ENCODE results near the gene TBCC.
"Not testable (repeated sequence)": the region's sequence is repeated elsewhere in the genome, so short reads cannot be mapped to it uniquely, and the experiment has no call there.

TBCC gene, protein sequence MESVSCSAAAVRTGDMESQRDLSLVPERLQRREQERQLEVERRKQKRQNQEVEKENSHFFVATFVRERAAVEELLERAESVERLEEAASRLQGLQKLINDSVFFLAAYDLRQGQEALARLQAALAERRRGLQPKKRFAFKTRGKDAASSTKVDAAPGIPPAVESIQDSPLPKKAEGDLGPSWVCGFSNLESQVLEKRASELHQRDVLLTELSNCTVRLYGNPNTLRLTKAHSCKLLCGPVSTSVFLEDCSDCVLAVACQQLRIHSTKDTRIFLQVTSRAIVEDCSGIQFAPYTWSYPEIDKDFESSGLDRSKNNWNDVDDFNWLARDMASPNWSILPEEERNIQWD

DNA sequence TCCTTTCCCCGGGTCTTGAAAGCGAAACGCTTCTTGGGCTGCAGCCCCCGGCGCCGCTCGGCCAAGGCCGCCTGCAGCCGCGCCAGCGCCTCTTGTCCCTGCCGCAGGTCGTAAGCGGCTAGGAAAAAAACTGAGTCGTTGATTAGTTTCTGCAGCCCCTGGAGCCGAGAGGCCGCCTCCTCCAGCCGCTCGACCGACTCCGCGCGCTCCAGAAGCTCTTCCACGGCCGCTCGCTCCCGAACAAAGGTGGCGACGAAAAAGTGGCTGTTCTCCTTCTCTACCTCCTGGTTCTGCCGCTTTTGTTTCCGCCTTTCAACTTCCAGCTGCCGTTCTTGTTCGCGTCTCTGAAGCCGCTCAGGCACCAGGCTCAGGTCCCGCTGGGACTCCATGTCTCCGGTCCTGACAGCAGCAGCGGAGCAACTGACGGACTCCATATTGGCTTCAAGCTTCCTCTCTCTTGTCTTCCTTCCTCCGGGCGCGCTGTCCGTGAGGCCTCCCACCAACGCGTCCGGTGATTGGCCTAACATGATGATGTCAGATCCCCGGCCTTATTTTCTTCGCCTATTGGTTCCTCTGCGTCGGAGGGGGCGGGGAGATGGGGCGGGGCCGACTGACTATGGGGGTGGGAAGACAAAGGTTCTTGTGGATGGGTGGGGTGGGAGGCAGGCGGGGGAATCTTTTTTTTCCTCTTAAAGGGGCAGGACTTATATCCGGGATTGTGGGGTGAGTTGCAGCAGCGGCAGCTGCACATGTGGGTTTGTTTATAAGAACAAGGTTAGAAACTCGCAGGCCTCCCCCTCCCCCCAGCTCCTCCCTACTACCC lies at the start of gene TBCC:
TBCC (minus strand) TSS at position 464 of the 823 bp plus-strand sequence; CDS start at position 434, 30 bp downstream.
- peak; percentile 98 for DNase-seq (ENCODE audit: low spot score)

DNA sequence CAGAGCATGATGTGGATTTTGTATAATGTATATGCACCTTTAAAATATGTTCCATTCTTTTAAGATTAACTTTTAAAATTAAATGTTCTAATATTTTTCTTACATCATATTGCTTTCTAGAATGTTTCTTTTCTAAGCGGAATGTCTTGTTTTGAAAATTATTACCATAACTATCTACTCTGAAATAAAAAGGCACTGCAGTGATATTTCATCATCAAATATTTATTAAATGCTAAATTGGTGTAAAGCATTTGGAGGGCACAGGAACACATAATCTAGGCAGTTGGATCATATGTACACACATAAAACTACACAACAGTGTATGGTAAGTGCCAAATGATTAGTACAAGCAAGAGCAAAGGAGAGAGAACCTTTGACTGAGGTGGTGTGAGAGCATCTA lies 49.7 kb upstream of the TBCC start:
- DNase-seq (ENCODE audit: low spot score) = no peak

DNA sequence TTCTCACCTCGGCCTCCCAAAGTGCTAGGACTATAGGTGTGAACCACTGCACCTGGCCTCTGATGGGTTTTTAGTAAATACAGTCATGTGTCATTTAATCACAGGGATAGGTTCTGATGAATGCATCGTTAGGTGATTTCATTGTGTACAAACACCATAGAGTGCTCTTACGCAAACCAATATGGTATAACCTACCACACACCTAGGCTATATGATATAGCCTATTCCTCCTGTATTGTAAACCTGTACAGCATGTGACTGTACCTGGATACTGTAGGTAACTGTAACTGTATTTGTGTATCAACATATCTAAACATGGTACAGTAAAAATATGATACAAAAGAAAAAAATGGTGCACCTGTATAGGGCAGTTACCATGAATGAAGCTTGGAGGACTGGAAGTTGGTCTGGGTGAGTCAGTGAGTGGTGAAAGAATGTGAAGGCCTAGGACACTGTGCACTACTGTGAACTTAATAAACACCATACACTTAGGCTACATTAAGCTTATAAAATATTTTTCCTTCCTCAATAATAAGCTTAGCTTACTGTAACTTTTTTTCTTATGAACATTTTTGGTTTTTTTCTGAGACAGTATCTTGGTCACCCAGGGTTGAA lies 45.9 kb upstream of the TBCC start:
- no peak for DNase-seq (ENCODE audit: low spot score)

DNA sequence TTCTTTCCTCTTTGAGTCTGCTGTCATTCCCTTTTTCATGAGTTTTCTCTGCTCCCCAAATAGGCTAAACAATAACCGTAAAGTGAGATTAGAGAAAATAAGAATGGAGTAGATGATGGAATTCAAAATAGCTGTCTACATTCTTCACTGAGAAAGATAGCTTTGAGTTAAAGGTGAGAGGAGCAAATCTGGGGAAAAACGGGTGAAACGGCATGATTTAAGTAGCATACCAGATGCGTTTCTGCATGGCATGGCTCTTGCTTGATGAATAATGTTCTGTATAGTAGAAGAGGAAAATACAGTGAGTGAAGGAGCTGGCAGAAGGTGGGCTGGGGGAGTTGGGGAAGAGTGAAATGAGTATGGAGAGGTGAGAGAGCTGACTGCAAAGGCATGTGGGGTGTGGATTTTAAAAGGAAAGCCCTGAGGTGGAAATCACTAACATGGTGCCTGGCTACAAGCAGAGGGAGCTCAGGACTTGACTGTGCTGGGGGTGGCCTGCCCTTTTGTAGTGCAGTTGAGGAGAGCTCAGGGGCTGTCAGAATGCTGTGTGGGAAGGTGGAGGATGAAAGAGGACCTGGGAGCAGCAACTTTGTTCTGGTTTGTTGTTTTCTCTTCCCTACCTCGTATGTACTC lies 44.8 kb upstream of the TBCC start:
- no peak for DNase-seq (ENCODE audit: low spot score)

DNA sequence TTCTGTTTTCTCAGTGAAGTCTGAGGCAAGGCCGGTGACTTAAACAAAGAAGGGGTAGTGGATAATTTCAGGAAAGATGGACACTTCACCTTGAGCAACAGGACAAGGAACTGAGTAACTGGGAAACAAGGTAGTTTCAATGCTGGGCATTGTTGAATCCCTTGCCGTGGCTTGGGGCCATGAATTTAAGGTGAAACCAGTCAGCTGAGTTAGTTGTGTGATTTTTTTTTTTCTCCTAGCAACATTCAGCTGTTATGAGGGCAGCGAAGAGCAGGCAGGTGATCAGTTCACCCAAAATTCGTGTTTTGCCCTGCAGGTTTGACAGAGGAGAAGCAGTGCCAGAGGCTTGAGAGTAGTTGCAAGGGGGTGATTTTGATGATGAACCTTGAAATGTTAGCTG lies 42.8 kb upstream of the TBCC start:
- DNase-seq (ENCODE audit: low spot score) = no peak

DNA sequence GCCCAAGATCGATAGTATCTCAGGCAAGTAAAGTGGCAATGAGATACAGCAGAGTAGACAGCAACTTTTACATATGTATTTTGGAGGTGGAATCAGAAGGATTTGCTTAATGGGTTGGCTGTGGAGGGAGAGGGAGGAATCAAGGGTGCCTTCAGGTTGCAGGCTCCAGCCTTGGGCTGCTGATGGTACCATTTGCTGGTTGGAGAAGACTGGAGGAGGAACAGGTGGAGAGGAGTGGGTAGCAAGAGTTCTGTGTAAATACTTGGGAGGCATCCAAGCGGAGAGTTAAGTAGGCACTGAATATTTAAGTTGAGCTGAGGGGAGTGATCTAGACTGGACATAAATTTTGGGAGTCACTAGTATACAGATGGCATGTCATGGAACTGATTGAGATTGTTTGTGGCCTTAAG lies 41.2 kb upstream of the TBCC start:
- DNase-seq (ENCODE audit: low spot score) = no peak

DNA sequence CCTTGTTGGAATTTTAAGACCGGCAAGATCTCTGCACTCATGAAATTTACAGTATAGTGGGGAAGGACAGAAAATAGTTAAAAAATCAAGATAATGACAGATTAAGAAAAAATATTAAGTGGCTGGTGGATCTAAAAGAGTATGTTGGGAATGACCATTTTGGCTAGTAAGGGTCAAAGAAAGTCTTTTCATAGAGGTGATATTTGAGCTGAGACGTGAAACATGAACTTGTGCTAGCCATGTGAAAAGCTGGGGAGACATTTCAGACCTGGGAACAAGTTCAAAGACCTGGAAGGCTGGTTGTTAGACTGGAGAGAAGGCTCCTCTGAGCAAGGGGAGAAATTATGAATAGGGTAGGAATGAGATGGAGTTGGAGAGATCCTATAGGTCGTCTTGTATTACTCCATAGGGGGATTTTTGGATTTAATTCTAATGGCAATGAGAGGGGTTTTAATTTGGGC lies 40.7 kb upstream of the TBCC start:
- no peak for DNase-seq (ENCODE audit: low spot score)

DNA sequence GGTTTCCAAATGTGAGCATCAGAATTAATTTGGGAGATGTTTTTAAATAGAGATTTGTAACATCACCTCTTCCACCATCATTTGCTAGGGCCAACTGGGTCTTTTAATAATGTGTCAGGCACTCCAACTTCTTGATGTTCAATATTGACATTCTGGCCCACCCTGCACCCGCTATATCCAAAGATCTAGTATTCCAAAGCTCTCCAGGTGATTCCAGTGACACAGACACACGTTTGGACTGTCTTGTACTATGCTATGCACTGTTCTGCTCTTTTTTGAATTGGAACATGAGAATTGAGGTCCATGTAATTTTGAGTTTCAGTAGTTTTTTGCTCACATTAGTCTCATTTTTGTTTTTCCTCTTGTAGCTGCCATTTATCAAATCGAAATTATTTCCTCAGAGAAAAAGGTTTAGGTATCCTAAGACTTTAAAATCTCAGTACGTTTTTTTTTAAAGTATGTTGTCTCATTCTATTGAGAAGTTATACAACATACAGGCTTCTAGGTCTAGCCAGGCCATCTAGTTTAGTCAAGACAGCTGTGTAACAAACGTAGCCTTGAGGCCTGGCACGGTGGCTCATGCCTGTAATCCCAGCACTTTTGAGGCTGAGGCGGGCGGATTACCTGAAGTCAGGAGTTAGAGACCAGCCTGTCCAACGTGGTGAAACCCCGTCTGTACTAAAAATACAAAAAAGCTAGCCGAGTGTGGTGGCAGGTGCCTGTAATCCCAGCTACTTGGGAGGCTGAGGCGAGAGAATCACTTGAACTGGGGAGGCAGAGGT lies 39.0 kb upstream of the TBCC start:
- DNase-seq (ENCODE audit: low spot score) = no peak

DNA sequence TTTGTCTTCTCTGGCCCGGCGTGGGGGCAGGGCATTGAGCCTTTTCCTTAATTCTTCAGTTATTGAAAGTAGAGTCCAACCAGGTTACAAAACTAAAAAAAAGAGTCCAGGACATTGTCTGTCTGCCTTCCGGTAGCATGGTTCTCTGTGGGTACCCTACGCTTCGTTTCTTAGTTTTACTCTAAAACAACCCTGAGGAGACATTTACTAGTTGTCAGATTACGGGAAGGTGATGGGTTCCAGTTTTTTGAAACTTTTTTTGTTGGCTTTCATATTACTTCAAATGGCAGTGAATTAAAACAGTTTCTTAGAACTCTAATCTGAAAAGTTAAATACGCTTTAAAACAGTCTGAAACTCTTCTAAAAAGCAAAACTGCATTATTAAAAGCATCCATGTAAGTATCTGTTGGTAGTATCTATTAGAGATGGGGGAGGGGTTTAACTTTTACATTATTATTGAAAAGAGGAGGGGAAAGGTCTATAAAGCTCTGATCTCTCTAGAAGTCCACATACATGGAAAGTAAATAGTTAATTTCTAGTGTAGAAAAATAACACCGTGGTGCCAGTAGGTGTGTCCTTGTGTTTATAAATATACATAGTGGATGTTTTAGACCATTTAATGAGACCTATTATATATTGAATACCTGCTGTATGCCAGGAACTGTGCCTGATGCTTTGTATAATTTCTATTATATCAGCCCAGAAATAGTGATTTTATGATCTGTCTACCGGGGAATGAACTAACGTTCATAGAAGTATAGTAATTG lies 38.2 kb upstream of the TBCC start:
- peak; percentile 45 for DNase-seq (ENCODE audit: low spot score)

DNA sequence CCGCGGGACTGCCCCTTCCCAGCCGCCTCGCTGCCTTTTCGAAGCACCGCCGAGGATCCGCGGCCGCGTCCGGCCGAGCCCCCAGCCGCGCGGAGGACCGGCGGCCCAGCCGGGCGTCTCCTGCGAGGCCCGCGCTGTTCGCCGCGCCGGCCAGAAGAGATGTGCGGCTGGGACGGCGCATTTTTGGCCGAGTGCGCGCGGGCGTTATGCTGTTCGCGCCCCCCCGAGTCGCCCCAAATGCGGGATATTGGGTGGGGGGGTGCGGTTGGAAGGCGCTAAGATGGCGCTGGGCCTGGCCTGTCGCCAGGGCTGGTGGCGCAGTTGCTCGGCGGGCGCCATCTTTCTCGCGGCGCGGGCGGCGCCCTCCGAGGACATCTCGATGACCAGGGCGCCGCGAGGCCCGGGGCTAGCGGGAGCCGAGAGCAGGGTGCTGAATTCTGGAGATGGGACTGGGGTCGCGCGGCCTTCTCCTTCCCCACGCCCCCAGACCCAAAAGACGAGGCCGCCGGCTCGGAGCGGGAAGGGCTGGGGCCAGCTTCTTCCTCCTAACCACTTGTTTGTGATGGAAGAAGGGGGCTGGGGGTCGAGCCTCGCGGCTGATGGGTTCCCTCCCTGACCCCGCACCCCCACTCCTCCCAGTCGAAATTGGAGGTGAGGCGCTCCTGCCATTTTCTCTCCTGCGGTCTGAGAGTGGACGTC lies 37.4 kb upstream of the TBCC start:
- DNase-seq (ENCODE audit: low spot score) = peak; percentile 66

DNA sequence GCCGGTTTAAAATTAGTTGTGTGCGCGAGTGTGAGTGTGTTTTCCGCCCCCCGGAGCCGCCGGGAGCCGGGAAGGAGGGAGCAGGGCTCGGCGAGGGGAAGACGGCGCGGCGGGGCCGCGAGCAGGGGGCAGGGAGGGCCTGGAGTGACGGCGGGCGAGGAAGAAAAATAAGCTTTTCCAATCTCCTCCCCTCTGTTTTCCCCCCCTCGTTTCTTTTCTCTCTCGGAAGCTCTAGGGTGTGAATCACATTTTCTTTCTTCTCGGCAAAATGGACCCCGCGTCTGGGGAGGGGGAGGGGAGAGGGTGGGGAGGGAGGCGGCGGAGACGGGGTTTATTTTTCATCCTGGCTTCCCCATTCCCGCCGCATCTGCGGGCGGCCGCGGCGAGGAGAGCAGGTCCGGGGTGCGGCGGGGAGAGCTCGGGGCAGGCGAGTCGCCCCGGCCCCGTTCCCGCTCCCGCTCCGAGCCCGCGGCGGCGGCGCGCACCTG lies 36.8 kb upstream of the TBCC start:
- peak; percentile 89 for DNase-seq (ENCODE audit: low spot score)

DNA sequence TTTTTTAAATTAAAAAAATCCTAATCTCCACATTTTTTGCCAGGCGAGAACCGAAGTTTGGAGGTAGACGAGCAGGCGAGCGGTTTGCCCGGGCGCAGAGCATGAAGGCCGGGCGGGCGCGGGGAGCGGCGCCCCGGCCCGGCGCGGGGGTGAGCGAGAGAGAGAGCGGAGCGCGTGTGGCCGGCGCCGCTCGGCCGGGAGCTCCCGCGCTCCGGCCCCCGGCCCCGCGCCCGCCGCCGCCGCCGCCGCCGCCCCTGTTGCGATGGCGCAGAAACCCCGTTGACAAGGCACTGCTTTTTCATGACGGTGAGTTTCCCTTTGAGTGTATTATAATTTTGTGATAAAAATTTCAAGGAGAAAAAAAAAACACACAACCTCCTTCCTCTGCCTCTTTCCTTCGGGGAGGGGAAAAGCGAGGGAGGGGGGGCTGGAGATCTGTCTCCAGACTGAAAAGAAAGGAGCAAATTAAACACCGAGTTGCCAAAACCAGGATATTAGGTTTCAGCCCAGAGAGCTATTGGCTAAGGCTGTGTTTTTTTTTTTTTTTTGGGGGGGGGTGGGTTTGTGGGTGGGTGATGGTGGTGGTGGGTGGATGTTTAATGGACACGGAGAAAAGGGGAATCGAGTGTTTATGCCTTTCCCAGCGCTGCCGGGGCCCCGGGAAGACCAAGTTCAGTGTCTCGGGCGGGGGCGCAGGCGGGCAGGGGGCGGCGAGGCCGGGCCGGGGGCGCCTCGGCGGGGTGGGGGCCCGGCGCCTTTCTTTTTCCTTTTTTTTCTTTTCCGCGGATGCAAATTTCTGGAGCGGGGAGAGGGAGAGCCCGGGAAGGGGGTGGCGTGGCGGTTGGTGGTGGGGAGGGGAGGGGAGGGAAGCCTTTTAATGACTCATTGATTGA lies 36.1 kb upstream of the TBCC start, which contains the start of gene BICRAL:
BICRAL (plus strand) TSS at position 257 of the 893 bp plus-strand sequence. CDS start 39,971 bp downstream, outside the sequence.
- peak; percentile 83 for DNase-seq (ENCODE audit: low spot score)

DNA sequence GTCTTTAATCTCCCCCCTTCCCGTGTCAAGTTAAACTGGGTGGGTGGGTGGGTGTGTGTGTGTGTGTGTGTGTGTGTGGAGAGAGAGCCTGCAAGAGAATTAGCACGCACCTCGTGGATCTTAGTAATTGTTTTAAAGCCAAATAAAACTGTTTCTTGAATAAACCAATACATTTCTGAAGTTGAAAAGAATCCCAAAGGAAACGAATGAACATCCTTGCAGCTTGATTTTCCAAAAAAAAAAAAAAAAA lies 35.6 kb upstream of the TBCC start:
- peak; percentile 30 for DNase-seq (ENCODE audit: low spot score)

DNA sequence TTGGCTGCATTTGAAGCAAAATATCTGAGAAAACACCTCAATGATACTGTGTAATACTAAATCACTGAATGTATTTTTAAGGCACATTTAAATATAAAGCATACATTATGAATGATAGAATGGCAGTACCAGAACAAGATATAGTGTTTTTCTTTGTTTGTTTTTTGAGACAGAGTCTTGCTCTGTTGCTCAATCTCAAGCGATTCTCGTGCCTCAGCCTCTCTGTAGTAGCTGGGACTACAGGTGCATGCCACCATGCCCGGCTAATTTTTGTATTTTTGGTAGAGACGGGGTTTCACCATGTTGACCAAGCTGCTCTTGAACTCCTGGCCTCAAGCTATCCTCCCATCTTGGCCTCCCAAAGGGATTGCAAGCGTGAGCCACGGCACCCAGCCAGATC lies 33.6 kb upstream of the TBCC start:
- DNase-seq (ENCODE audit: low spot score) = no peak

DNA sequence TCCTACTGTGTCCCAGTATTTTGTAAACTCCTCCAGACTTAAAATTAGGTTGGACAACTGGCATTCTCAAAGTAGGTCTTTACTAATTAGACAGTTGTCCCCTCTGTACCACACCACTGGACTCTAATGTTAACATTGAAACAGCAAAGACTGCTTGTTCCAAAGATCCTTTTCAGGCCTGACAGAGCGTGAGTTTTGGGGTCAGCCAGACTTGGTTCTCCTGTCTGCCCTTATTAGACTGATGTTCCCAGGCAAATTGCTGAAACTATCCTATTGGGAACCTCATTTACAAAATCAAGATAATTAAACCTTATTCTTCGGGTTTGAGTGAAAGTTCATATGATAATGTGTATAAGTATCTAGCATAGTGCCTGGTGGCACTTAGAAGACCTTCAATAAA lies 32.2 kb upstream of the TBCC start:
- DNase-seq (ENCODE audit: low spot score) = no peak

DNA sequence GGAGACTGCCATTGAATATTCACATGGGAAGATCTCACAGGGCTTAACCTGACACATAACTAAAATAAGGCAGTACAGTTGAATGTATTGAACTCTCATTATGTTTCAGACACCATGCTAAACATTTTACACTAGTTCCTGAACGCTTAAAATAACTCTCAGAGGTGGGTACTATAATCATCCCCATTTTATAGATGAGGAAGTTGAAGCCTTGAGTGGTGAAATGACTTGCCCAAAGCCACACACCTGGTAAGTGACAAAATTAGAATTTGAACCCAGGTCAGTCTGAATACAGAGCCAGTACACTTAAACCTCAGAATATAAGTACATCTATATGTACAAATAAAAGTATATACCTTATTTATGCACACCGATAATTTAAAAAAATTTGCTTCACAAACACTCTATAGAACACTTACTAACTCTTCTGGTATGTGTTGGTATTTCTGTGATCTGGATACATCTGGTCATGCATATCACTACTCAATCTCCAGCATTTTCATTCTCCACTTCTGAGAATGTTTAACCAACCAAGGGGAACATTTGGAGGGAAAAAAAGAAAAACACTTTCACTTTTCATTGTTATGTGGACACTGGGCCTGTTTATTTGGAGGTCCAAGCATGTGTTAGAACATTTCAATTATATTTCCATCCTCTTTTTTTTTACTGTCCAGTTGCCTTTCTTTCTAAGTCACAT lies 31.4 kb upstream of the TBCC start:
- DNase-seq (ENCODE audit: low spot score) = no peak

DNA sequence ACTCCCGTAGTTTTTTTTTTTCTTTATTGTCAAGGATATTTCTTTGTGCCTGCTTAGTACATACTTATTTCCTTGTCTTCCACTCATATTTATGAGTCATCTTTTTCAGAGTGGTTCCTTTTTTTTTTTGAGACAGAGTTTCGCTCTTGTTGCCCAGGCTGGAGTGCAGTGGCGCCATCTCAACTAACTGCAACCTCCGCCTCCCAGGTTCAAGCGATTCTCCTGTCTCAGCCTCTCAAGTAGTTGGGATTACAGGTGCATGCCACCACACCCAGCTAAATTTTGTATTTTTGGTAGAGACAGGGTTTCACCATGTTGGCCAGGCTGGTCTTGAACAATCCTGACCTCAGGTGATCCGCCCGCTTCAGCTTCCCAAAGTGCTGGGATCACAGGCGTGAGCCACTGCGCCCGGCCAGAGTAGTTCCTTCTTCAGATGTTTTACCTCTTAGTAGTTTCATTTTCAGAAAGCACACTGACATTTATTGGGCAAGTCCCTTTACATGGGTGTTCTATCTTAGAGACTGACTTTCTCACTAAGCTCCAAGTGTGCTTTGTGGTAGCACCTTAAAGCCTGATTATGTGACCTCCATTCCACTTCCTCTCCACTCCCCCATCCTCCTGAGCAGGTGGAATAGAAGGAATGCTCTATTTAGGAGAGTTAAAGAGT lies 29.1 kb upstream of the TBCC start:
- DNase-seq (ENCODE audit: low spot score) = not testable (repeated sequence)

DNA sequence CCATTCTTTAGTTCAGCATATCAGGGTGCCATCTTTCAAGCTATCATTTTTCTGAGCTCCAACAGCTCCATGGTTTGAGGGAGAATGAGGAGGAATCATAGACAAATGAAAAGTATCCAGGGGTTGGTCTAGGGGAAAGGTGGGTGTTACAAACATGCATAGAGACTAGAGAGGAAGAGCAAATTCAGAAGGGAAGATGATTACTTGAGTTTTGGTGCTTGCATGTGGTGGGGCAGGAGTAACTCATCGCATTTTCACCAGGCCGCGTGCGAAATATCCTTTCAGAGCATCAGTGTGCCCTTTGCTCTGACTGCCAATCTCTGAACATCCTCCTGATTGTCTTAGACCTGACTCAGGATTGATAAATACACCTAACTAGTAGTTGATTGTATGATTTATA lies 28.3 kb upstream of the TBCC start:
- DNase-seq (ENCODE audit: low spot score) = no peak
